Measurements from ENCODE around the gene GSDME. TPM values are rescaled to one million over a fixed set of nuclear protein-coding genes. Genes with fewer than 3 reads are reported as not detected.
A peak's percentile ranks its signal among the peaks of the same experiment; 100 is the strongest.

GSDME gene
- total RNA-seq, 4 donors from 2014 or later: 14.0 to 177 (median 135) TPM

DNA sequence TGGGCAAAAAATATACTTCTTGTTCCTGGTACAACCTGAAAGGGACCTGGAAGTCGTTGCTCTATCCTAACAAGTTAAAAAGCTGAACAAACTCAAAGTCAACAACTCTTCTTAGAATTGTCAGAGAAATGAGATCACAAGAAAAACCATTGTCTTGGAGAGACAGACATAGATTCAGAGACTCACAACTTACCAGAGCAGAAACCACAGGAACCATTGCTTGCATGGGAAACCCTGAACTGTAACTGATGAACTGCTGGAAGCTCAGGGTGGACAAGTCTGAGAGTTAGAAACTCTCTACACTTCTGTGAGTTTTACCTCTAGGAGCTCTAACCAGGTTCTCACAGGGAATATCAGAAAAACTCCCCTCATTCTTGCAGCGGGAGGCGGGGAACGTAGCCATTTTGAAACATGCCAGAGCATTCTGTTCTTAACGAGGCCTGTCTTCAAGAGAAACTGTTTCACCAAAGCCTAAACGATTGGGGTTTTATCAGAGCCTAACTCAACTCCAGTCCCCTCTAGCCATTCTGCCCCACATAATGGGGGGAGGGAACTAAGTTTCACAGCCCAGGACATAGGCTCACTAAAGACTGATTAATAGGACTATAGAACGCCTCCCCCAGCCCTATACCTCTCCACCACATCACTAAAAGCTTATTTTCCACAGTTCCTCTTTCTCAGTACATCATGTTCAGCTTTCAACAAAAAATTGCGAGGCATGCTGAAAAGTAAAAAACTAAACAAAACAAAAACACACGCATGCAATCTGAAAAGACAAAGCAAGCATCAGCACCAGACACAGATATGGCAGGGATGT, 12.0 kb upstream of the GSDME start:
- no peak overlapping the region for H3K27ac ChIP-seq
- no peak for DNase-seq

DNA sequence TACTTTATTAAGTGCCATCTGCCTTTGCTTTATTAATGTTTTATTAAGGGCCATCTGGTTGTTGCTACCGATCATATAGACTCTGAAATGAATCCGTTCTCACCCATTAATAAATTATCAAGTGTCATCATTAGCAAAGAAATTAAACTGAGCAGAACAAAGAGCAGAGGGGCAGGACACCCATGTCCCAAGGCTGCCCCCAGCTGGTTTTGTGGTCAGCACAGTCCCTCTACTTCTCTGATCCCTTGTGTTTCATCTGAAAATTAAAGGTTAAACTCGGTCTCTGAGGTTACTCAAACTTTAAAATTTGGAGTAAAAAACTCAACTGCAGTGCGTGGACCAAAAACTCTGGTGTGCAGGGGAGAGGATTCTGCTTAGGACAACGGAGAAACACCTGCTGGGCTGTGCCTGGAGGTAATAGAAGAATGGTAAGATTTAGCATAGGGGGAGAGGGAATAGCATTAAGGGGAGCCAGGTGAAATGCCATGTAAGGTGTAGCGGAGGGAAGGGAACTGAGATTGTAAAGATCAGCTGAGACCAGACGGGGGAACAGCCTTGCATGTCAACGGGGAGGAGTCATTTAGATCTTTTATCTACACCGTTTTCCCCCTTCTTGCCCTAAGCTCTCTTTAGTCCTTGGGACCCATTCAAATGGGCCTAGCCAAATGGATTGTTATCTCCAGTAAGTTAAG, 10.8 kb upstream of the GSDME start:
- Histone ChIP-seq H3K27me3 (no peaks in the 10 kb centered on the region), H3K4me1 (no peaks in the 10 kb centered on the region), H3K4me3 (no peak overlapping the region), H3K9me3 (no peaks in the 10 kb centered on the region), H3K36me3 (no peaks in the 10 kb centered on the region), H3K27ac (no peak overlapping the region)
- no peak for TF ChIP-seq POLR2A (IDR thresholded peaks at IDR 0.05)
- TF ChIP-seq, protein P1, sequence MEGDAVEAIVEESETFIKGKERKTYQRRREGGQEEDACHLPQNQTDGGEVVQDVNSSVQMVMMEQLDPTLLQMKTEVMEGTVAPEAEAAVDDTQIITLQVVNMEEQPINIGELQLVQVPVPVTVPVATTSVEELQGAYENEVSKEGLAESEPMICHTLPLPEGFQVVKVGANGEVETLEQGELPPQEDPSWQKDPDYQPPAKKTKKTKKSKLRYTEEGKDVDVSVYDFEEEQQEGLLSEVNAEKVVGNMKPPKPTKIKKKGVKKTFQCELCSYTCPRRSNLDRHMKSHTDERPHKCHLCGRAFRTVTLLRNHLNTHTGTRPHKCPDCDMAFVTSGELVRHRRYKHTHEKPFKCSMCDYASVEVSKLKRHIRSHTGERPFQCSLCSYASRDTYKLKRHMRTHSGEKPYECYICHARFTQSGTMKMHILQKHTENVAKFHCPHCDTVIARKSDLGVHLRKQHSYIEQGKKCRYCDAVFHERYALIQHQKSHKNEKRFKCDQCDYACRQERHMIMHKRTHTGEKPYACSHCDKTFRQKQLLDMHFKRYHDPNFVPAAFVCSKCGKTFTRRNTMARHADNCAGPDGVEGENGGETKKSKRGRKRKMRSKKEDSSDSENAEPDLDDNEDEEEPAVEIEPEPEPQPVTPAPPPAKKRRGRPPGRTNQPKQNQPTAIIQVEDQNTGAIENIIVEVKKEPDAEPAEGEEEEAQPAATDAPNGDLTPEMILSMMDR (IDR thresholded peaks at IDR 0.05): peak in 2 of 6 experiments; percentile 23 to 28
- no peak for DNase-seq

More for the DNA sequence above, 12.0 kb upstream of the GSDME start:
- TF ChIP-seq, protein P1 (IDR thresholded peaks at IDR 0.05): no peak
- no peak for TF ChIP-seq POLR2A (IDR thresholded peaks at IDR 0.05)
- Histone ChIP-seq H3K9me3 (no peaks in the 10 kb centered on the region), H3K4me1 (no peaks in the 10 kb centered on the region), H3K36me3 (no peaks in the 10 kb centered on the region), H3K4me3 (no peak overlapping the region), H3K27me3 (no peaks in the 10 kb centered on the region)

DNA sequence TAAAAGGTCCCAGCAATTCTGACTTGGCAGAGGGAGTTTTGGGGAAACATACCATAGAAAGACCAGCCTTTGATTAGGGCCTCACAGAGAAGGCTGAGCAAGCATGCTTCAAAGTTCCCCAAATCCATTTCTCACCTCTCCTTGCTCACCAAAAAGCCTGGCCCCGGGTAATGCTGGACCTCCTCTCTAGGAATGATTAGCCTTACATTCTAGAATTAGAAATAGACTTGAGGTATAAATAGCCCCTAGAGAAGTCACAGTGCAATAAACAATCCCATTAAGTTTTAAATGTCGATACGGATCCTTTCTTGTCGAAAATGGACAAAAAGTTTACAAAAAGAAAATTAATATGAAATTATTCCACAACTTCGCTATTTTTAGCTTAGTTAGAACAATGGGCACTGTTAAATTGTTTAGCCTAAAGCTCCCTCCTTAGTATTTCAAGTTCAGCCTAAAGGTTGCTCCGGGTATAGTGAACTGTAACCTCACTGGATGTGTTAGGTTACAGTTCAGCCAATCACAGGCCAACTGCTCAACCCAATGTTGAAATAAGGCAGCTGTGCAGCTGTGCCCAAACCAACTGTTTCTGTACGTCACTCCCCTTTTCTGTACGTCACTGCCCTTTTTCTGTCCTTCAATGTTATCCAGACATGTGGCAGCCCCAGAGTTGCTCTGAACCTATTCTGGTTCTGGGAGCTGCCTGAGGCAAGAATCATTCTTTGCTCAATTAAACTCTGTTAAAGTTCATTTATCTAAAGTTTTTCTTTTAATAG, 7.9 kb upstream of the GSDME start:
- no peak overlapping the region for H3K4me3 ChIP-seq
- no peak for DNase-seq
- H3K4me1 ChIP-seq: no peaks in the 10 kb centered on the region
- no peaks in the 10 kb centered on the region for H3K36me3 ChIP-seq
- TF ChIP-seq, protein P1 (IDR thresholded peaks at IDR 0.05): no peak
- no peak for TF ChIP-seq POLR2A (IDR thresholded peaks at IDR 0.05)
- no peaks in the 10 kb centered on the region for H3K9me3 ChIP-seq
- no peak overlapping the region for H3K27ac ChIP-seq
- H3K27me3 ChIP-seq: no peaks in the 10 kb centered on the region

DNA sequence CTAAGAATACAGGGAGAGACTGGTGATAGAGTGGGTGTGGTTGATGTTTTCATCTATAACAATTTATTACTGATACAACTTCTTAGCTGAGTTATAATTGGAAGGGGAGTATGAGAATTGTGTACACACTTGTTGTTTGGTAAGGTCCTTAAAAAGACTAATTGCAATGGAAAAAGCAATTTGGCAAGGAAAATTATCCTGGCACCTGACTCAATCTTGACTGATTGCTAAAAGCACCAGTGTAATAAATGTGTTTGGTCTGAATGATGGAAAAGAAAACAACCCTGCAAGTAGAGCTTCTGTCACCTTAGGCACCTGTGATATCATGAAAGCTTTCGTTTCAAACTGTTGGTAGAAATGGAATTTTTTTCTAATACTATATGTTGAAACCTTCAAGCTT, 6.7 kb upstream of the GSDME start:
- TF ChIP-seq, protein P1 (IDR thresholded peaks at IDR 0.05): no peak
- no peak for TF ChIP-seq POLR2A (IDR thresholded peaks at IDR 0.05)
- Histone ChIP-seq H3K27ac (no peak overlapping the region), H3K27me3 (no peaks in the 10 kb centered on the region), H3K9me3 (no peaks in the 10 kb centered on the region), H3K4me3 (no peak overlapping the region), H3K36me3 (no peaks in the 10 kb centered on the region), H3K4me1 (no peaks in the 10 kb centered on the region)
- no peak for DNase-seq

DNA sequence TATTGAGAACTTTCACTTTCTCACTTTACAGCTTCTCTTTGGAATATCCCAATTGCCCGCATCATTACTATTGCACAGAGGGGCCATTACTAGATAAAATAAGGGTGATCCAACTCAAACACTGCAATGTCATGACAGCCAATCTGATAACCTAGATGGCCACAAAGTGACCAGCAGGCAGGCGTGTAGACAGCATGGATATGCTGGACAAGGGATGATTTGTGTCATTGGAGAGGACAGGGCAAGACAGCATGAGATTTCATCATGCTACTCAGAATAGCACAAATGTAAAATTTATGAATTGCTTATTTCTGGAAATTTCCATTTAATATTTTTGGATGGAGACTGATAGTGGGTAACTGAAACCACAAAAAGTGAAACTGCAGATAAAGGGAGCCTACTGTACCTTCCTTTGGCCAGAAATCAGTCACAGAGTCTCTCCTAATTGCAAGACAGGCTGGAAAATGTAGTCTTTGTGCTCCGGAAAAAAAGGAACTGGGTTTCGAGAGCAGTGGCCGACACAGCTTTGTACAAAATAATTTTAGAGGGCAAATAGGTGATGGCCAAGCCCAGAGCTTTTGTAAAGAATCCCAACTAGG, 6.1 kb upstream of the GSDME start:
- H3K36me3 ChIP-seq: no peaks in the 10 kb centered on the region
- no peaks in the 10 kb centered on the region for H3K9me3 ChIP-seq
- H3K4me1 ChIP-seq: no peaks in the 10 kb centered on the region
- no peak overlapping the region for H3K27ac ChIP-seq
- no peak overlapping the region for H3K4me3 ChIP-seq
- no peak for DNase-seq
- TF ChIP-seq, protein P1 (IDR thresholded peaks at IDR 0.05): no peak
- TF ChIP-seq POLR2A (IDR thresholded peaks at IDR 0.05): no peak
- H3K27me3 ChIP-seq: no peaks in the 10 kb centered on the region

Measured in Peyer's patch (tissue), 4 donors.